GM21717 (cell line): ENCODE data around the gene ADAM12.
"Not testable (repeated sequence)": the region's sequence is repeated elsewhere in the genome, so short reads cannot be mapped to it uniquely, and the experiment has no call there.

Experiments used
- ATAC-seq: cut with Tn5 transposase; IDR thresholded peaks from one replicate; pipeline ENCODE4 v1.9.1; 2021; ENCODE audit warnings: mild to moderate bottlenecking, moderate library complexity; ENCODE audit not compliant: unreplicated experiment

Gene ADAM12

DNA sequence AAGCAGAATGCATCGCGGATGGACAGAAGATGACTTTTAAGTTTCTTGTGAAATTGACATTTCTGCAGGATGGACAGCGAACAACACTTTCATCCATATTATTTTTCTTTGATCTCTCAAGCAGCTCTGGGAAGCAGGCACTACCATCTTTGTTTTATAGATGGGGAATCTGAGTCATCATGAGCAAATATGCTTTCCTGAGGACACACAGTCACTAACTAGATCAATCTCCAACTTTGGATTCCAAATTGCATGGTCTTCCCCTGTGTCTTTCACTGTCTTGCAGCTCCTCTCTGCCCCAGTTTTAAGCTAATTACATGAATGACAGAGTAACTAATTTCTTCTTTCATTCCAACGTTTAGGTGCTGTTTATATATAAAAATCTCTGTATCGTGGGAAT is 201.5 kb downstream of the ADAM12 start:
- ATAC-seq, result no peak

DNA sequence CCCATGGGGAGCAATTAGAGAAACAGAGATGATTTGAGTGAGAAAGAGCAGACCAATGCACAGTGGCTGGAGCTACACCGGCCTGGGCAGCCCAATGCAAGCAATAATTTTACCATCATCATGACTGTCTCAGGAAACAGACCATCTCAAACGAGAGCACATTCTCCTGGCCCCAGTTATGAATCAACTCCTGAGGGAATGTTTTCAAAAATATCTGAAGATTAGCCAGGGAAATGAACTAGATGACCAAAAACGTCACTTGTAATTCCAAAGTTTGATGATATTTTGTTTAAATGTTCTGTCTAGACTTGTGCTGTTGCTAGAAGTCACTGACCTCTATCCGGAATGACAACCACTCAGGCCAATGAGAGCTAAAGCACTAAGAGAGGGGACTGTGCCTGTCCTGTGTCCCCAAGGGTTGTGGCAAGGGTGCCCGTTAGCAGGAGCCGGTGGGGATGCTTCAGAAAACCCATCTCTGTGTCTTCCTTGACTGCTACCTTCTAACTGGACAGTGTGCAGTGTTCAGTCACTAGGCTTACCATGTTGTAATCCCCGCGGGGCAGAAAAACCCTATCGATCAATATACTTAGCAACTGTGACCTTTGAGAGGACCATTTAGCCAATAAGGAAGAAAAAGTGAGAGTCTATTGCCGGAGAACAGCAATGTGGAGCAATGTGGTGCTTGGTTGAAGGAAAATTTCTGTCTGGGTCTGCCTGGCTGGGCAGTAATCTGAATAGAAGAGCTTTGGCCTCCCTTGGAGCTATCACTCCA is 202.4 kb downstream of the ADAM12 start:
- ATAC-seq, result no peak

DNA sequence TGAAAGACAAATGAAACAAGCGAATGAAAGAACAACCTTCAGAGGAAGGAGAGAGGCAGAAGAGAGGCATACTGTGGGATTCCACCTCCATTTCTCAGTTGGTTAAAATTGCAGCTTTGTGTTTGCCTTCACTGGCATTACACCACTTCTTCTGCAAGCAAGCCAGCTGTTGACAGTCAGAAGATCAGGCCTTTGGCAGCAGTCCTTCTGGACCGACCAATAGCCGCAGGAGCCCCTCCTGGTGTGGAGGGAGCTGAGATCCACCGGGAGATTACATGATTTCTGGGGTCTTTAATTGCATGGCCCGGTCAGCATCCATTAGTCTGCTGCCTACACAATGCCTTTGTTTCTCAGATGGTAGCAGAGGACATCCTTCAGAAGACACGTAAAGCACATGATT is 206.7 kb downstream of the ADAM12 start:
- no peak for ATAC-seq

DNA sequence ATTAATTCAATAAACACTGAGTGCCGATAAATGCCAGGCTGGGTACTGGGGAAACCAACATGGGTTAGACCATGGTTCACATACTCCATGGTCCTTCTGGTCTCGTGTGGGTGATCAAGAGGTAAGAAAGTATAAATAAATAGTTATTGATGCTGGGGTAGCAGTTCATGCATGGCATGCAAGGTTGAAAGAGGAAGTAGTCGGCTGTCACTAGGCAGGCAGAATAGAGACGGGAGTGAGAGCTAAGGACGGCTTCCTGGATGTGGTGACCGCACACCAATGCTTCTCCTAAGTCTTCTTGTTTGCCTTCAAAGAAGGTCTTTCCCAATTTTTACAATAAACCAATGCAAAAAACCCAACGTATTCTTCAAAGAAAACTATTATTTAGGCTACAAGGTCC is 208.6 kb downstream of the ADAM12 start:
- ATAC-seq, result no peak

DNA sequence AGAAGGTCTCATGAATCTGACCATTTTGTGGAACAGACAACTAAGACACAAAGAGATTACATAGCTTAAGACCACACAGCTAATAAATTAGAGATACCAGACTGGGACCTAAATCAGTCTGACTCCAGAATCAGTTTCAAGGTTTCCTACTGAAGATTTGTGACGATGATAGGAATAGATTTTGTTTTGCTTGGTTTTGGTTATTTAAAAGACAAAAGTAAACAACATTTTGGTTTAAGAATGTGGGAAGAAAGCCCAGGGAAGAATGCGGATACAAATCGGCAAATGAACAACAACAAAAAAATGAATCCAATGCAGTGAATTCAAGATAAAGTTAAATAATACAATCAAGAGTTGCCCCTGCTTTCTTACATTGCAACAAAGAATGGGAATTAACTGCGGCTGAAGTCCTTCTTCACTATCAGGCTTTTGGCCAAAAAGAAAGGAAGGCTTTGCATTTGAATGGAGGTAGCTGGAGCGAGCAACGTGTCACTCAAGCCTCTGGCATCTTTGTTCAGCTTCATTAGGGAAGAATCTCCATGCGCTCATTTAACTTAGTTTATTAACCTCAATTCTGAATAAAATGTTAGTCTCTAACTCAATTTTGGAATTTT is 210.8 kb downstream of the ADAM12 start:
- ATAC-seq, result no peak

DNA sequence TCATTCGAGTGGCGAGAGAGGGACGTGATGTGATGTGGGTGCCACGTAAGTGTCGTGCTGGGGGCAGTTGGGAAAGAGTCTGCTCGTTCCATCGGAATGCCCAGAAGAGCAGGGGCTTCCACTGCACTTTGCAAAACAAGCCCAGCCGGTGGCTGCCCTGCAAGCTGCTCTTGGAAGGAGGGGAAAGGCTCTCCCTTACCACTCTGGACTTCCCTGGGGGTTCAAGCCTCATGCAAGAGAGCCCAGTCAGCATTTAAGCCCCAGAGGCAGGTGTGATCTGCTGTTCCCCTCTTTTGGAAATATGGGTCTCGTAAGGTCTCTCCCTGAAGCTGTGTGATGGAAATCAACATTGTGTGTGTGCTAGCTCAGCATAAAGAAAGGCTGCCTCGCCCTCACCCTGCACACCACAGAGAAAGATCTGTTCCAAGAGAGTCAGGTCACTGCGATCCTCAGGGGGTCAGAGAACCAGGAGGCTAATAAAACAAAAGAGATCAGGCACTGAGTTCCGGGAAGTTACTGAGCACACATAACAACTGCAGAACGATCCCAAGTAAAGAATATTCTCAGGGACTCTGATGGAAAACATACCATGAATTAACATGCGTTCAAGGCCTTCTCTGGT is 212.5 kb downstream of the ADAM12 start:
- ATAC-seq, result no peak

DNA sequence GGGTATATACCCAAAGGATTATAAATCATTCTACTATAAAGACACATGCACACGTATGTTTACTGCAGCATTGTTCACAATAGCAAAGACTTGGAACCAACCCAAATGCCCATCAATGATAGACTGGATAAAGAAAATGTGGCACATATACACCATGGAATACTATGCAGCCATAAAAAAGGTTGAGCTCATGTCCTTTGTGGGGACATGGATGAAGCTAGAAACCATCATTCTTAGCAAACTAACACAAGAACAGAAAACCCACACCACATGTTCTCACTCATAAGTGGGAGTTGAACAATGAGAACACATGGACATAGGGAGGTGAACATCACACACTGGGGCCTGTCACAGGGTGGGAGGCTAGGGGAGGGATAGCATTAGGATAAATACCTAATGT is 215.5 kb downstream of the ADAM12 start:
- ATAC-seq, result not testable (repeated sequence)

DNA sequence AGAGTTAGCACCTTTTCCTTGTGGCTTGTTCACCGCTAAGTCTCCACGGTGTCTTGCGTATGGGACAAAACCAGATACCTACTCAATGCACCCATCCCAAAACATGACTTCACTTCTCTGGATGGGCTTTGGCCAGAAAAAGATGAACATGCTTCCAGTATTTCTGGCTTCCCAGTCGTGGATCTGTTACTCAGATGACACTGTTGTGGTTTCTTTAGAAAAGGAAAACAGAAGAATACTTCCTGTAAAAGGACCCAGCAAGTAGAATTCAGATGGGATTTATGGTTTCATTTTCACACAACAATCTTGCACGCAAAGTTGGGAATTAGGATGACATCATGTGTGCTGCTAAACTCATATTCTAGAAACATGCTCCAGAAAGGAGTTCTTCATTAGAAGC is 216.7 kb downstream of the ADAM12 start:
- ATAC-seq, result no peak

DNA sequence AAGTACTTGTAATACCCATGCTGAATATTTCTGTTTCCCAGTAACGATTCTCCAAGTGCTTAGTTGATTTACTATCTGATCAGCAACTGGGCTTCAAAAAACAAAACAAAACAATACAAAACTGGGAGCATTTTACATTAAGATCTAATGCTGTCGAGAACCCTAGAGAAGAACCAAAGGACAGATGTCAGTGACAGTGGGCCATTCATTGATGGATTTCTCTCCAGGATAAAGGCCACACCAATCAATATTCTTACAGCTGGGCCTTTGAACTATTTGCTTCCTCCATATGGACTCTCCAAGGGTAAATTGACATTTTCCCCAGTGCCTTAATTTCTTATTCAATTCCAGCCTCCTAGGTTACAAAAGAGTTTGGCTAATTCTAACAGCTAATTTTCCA is 217.5 kb downstream of the ADAM12 start:
- ATAC-seq, result no peak

DNA sequence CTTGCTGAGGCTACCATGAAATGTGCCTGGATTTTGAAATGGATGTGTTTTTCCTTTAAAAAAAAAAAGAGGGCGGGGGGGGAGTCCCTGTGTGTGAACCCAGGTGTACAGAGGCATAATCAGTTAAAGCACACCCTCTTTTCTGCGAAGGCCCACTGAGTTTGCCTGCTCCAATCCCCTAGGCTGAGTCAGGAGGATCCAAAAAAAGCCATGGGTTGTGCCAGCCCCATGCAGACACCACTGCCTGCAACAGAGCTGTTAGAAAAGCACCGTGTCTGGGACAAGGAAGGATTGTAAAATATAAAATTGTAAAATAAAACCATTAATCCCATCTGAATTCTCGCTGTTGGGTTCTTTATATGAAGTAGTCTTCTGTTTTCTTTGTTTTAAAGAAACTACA is 217.9 kb downstream of the ADAM12 start:
- ATAC-seq, result no peak

DNA sequence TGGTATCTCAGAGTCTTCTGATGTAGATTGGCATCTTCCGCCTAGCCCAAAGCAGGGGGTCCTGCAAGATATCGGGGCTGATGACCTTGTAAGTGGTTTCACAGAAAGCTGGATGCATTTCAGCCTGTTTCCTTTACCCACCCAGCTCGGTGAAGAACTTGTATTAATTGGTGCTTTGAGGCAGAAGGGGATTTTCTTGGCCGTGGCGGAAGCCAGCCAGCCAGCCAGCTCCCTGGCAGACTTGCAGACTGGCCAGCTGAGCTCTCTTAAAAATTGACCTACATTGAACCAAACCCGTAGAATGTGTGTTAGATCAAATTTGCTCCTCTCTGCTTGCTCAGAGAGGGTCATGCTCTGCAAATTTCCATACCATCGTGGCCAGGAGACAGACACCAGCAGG is 218.4 kb downstream of the ADAM12 start:
- no peak for ATAC-seq

DNA sequence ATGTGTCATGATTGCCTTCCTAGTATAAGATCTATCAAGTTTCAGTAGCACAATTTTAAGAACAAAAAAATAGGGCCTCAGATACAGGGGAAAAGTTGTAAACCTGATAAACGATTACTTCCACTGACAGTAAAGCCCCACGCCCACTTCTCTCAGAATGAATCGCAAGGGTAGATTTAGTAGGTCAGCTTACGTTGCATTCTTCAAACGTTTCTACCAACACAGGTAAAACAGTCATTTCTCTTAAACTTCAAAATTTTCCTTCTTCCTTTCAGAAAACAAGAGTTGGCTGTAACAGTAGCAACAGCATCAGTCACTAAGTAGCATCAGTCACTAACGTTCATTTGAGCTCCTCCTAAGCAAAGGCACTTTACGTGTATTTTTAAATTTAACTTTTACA is 221.5 kb downstream of the ADAM12 start:
- no peak for ATAC-seq

DNA sequence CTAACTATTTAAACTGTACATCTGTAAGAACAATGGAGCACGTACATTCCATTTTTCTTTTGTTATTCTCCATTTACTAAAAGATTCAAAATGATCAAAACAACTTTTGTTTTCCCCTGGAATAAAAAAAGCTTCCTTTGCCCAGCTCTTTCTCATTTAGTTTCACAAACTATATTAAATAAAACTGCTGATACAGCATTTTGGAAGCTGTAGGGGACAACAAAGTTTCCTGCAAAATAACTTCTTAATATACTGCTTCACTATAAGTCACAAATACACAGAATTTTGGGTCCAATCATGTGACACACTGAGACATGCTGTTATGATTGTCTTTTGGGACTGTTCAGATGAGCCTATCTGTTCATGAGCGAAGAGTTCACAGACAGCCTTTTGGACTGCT is 222.4 kb downstream of the ADAM12 start:
- ATAC-seq, result no peak

DNA sequence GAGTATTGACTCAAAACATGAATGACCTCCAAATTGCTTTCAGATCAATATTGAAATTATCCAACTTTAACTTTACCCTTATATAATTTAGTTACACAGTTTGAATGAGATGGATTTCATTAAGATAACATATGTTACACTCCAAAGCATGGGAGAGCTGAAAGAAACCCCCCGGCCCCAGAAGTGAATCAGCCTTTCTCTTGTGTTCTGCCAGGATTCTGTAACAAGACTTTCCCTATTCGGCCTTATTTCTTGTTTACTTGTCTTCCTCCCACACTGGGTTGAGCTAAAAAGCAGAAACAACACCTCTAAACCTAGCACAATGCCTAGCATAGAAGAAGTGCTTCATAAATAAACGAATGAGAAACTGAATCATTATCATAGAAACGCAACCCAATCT is 224.8 kb downstream of the ADAM12 start:
- ATAC-seq, result no peak

DNA sequence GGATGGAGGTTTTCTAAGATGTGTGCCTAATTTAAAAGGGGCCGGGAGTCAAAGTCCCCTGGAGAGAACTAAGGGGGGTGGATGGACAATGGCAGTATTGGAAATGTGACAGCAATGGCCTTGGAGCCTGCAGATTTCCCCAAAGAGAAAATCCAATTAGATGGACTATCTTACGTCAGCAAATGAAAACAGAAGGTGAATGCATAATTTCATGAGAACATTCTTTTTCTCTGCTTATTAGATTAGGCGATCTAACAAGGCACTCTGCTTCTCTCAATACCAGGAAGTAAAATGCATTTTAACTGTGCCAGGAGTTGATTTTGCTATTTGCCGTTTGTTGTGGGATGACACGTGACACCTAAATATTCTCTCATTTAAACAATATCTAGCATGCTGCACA is 226.6 kb downstream of the ADAM12 start:
- ATAC-seq, result no peak

DNA sequence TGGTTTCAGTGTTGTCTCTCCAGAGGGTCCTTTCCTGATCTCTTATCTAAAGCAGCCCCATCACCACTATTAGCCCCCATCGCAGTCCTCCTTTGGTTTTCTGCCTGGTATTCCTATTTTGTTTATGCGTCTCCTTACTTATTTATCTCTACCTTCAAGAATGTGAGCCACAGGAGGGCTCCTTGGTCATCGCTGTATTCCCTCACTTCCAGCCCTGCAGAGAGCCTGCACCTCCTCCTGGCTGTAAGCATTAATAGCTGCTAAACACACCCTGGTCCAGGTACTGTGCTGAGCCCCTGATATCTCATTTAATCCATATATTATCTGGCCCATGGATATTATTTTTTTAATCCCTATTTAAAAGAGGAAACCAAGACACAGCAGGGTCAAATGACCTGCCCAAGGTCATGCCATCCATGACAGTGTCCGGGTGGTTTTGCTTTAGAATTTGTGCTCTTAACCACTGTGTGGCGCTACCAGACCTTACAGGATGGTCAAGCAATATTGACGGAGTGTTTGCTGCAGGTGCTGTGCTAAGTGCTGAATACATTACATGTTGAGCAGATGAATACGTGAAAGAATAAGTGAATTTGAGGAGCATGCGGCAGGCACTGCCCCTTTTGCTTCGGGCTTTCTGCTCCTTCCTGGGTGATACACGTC is 227.2 kb downstream of the ADAM12 start:
- ATAC-seq, result no peak

DNA sequence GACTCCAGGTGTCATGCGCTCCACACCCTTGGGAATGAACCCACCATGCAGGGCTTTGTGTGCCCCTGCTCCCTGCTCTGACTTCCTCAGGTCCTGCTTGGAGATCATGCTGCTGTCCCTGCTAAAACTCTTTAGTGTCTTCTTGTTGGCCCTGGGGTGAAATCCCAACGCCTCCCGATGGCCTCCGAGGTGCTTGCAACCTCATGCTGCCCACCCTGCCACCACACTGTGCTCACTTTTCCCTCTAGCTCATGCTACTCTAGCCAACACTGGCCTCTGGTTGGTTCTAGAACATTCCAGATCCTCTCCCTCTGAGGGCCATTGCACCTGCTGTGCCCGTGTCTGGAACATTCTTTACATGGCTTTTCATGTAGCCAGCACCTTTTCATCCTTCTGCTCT is 227.7 kb downstream of the ADAM12 start:
- no peak for ATAC-seq

DNA sequence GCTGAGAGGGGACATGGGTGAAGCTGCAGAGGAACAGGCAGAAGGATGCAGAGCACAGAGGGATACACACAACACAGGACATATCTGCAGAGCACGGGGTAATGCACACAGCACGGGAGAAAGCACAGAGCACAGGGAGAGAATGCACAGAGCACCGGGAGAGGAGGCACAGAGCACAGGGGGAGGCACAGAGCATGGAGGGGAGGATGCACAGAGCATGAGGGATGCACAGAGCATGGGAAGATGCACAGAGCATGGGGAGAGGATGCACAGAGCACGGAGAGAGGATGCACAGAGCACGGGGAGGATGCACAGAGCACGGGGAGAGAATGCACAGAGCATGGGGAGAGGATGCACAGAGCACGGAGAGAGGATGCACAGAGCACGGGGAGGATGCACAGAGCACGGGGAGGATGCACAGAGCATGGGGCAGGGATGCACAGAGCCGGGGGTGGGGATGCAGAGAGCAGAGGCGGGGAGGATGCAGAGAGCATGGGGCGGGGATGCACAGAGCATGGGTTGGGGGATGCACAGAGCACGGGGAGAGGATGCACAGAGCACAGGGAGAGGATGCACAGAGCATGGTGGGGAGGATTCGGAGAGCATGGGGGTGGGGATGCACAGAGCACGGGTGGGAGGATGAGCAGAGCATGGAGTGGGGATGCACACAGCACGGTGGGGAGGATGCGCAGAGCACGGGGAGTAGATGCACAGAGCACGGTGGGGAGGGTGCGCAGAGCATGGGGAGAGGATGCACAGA is 230.0 kb downstream of the ADAM12 start:
- ATAC-seq, result no peak

DNA sequence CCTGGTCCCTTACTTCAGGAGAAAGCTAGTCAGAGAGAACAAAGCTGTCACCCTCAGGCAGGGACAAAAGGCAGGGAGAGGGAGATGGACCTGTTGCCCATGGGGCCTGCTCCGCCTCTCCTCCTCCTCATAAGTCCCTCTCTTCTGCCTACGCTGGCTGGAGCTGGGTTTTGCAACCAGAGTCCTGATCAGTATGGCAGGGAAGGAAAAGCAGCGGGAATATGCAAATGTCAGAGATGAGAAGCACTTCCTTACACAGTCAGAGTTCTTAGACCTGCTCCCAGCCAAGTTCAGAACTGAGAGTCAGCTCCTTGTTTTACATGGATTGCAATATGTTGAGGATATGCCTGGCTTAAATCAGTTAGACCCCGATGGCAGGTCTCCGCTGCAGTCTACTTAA is 231.1 kb downstream of the ADAM12 start:
- no peak for ATAC-seq

DNA sequence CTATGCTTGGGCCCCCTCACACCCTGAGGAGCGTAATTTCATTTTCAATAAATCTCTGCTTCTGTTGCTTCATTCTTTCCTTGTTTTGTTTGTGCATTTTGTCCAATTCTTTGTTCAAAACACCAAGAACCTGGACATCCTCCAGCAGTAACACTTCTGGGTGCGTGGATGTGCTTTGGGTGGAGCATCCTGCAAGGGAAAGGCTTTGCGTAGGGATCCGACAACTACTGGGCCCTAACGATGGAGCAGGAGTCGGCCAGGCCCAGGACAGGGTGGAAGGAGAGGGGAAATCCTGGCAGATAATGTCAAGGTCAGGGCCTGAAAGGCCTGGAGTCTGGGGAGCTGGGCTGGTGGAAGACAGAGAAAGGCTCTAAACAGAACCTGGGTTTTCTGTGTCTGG is 231.8 kb downstream of the ADAM12 start:
- no peak for ATAC-seq

DNA sequence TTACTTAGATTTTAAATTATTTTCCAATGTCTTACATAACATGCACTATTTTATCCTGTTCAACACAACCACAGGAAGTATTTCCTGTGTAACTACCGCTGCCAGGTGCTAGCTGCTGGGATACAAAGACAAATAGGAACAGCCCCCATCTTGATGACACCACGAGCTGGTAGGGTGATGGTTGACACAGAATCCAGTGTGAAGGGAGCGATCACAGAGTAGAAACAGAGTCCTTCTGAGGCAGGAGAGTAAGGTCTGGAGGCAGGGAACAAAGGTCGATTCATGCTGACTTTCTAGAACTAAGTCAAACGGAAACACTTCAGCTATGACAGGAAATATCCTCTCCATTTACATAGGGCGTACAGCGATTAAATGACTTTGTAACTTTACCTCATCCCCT is 232.3 kb downstream of the ADAM12 start:
- ATAC-seq, result no peak
